ENCODE measurements around the gene SGCA. TPM values are rescaled to one million over a fixed set of nuclear protein-coding genes. Genes with fewer than 3 reads are reported as not detected.

The SGCA gene
- total and polyA plus RNA-seq, 2 donors (not counting 3 experiments of a cell fraction or from before 2014, with no cell fraction given) = not detected

GRCh38 chr17:50125420-50125997 is 40.3 kb upstream of the SGCA start:
- H4K20me1 ChIP-seq (replicated peaks; ENCODE audit: control insufficient read depth, extremely low read depth, insufficient read depth, low read length) = no peaks in the 10 kb centered on the region
- FAIRE-seq (no peak), DNase-seq (ENCODE audit: low read depth, low spot score) (no peak)
- dilution Hi-C loops (cut with MboI; ENCODE audit: extremely low pct_ligation_motif_present, low sequenced_read_pairs) = no loop called here
- H3K9ac ChIP-seq (replicated peaks; ENCODE audit: extremely low read depth, insufficient read depth, low read length) = no peak overlapping the region
- no peaks in the 10 kb centered on the region for H3K9me3 ChIP-seq (replicated peaks; ENCODE audit: control insufficient read depth, insufficient read depth, low read length)
- H3K27ac ChIP-seq (ENCODE audit: insufficient read depth, low read depth, low read length) = no peak overlapping the region
- H3K4me2 ChIP-seq (ENCODE audit: insufficient read depth, low read length) = no peak overlapping the region
- no peaks in the 10 kb centered on the region for H3K9me1 ChIP-seq (replicated peaks; ENCODE audit: control insufficient read depth, extremely low read depth, insufficient read depth, low read length)
- intact Hi-C loops (cut with micrococcal nuclease) = no loop called here
- BruUV-seq (replicated peaks) = no TSS peak
- H3K4me3 ChIP-seq (replicated peaks in 1 of 3; ENCODE audit: insufficient read depth in 1 of 3, low read depth in 1 of 3, low read length in 3 of 3) = no peak overlapping the region
- H3K79me2 ChIP-seq (ENCODE audit: control insufficient read depth, insufficient read depth, low read length) = no peaks in the 10 kb centered on the region
- H2AFZ ChIP-seq (ENCODE audit: low read depth, low read length) = no peak overlapping the region
- no peak for TF ChIP-seq JUN (IDR thresholded peaks at IDR 0.05; ENCODE audit: borderline replicate concordance, insufficient read depth, insufficient read length, low read depth)
- TF ChIP-seq MAX (IDR thresholded peaks at IDR 0.05; ENCODE audit: insufficient read depth, insufficient read length) = no peak
- no peak for TF ChIP-seq MYC (IDR thresholded peaks at IDR 0.05; ENCODE audit: low read depth, low read length)
- TF ChIP-seq POLR2A (IDR thresholded peaks at IDR 0.05; ENCODE audit: low read depth, low read length) = no peak
- TF ChIP-seq CTCF (IDR thresholded peaks at IDR 0.05; ENCODE audit: extremely low read depth in 1 of 2, insufficient read depth in 1 of 2, low read depth in 1 of 2, low read length in 2 of 2) = no peak
- no peak for TF ChIP-seq FOS (IDR thresholded peaks at IDR 0.05; ENCODE audit: borderline replicate concordance, insufficient read depth, low read length)
- no peak for TF ChIP-seq EZH2 (IDR thresholded peaks at IDR 0.05; ENCODE audit: borderline replicate concordance, low read depth, low read length, severe bottlenecking)
- TF ChIP-seq GATA2 (IDR thresholded peaks at IDR 0.05; ENCODE audit: insufficient read depth, insufficient read length, low read depth, low read length) = no peak
- no peak for TF ChIP-seq POLR2AphosphoS5 (IDR thresholded peaks at IDR 0.05; ENCODE audit: insufficient read depth, low read depth, low read length)
- H3K36me3 ChIP-seq (ENCODE audit: control insufficient read depth in 2 of 2, extremely low read depth in 1 of 2, insufficient read depth in 2 of 2, low read length in 2 of 2) = no peaks in the 10 kb centered on the region
- no peaks in the 10 kb centered on the region for H3K27me3 ChIP-seq (ENCODE audit: control insufficient read depth in 2 of 2, insufficient read depth in 2 of 2, low read length in 2 of 2)
- ChIA-PET POLR2A (no interaction called here), CTCF (interaction anchor here (1.0 to 3.9 kb wide), 6 partner anchors 8 to 44 kb away, joined by 3 to 15 read pairs (median 6); no protein-coding TSS in a partner anchor)
- peaks cover 31% of the 10 kb centered on the region for H3K4me1 ChIP-seq (ENCODE audit: control insufficient read depth, extremely low read depth, insufficient read depth, low read length)

Measured in endothelial cell of umbilical vein (primary cell).